ENCODE results near the gene IGDCC3.

- TF ChIP-seq CTCF (conservative IDR thresholded peaks at IDR 0.05; ENCODE audit: low read depth, low read length) (no peak), EZH2 (IDR thresholded peaks at IDR 0.05; ENCODE audit: borderline replicate concordance, low read depth, low read length, poor library complexity, severe bottlenecking) (no peak)
These were observed 69.8 kb downstream of the IGDCC3 start for GRCh38 chr15:65307978-65308377.

All from A673 (cell line).